ENCODE measurements around the gene ALKAL2.

GRCh38 chr2:260507-261161 is 27.3 kb downstream of the ALKAL2 start:
- TF ChIP-seq CTCF (IDR thresholded peaks at IDR 0.05; ENCODE audit: insufficient read depth, low read depth, low read length) (no peak), EZH2 (IDR thresholded peaks at IDR 0.05; ENCODE audit: insufficient read depth, low read length) (no peak)

Data from astrocyte (in vitro differentiated cells and primary cell).